Measurements from ENCODE around the gene DPP8.

GRCh38 chr15:65412556-65412955, 104.9 kb downstream of the DPP8 start:
- no peak for TF ChIP-seq CTCF (conservative IDR thresholded peaks at IDR 0.05; ENCODE audit: low read depth in 2 of 2)
- TF ChIP-seq EZH2 (IDR thresholded peaks at IDR 0.05; ENCODE audit: low read depth, unreplicated experiment) = no peak
- TF ChIP-seq REST (IDR thresholded peaks at IDR 0.05; ENCODE audit: unreplicated experiment) = no peak
- no peak for TF ChIP-seq STAT1 (IDR thresholded peaks at IDR 0.05; ENCODE audit: unreplicated experiment)
- TF ChIP-seq NANOG (IDR thresholded peaks at IDR 0.05; ENCODE audit: borderline replicate concordance) = no peak
- TF ChIP-seq JUNB (IDR thresholded peaks at IDR 0.05; ENCODE audit: unreplicated experiment) = no peak
- TF ChIP-seq POLR2AphosphoS5 (IDR thresholded peaks at IDR 0.05; ENCODE audit: low read depth) = no peak
- TF ChIP-seq EZH2phosphoT487 (IDR thresholded peaks at IDR 0.05; ENCODE audit: unreplicated experiment) = no peak
